AG09309 (cell line): ENCODE results near the gene FOXO4.

Experiments used
- DNase-seq: peaks from one replicate; pipeline ENCODE4 v3.0.0-alpha.2; 2010; ENCODE audit warnings: low read depth
- H3K4me3 ChIP-seq: 2 replicates; pipeline ENCODE4 v1.5.1; 2011; ENCODE audit warnings: mild to moderate bottlenecking, low read depth, low read length, moderate library complexity; ENCODE audit not compliant: control insufficient read depth
- CTCF ChIP-seq: IDR thresholded peaks from 2 replicates; pipeline ENCODE4 v1.5.1; 2011; ENCODE audit warnings: mild to moderate bottlenecking, low read depth, low read length, inconsistent platforms; ENCODE audit not compliant: insufficient read depth, control insufficient read depth; ENCODE audit errors: missing control alignments

The FOXO4 gene

GRCh38 chrX:71060127-71060526 is 35.5 kb upstream of the FOXO4 start:
- no peak for TF ChIP-seq CTCF
- H3K4me3 ChIP-seq = no peak overlapping the region
- no peak for DNase-seq

- H3K4me3 ChIP-seq = peak overlapping the region; percentile 67
- no peak for TF ChIP-seq CTCF
- DNase-seq = no peak
These were observed 28.6 kb upstream of the FOXO4 start for GRCh38 chrX:71067089-71067488.

GRCh38 chrX:71067712-71068043 is 28.0 kb upstream of the FOXO4 start:
- TF ChIP-seq CTCF = no peak
- peak overlapping the region; percentile 67 for H3K4me3 ChIP-seq
- DNase-seq = no peak

- DNase-seq = peak; percentile 82
- H3K4me3 ChIP-seq = peak within 1 kb of the TSS; percentile 67
- TF ChIP-seq CTCF = no peak
These were observed 27.4 kb upstream of the FOXO4 start, which contains the start of gene SNX12 for GRCh38 chrX:71068044-71068918. Gene SNX12 (minus strand): TSS chrX:71068334. CDS start chrX:71068306, 28 bp downstream.

GRCh38 chrX:71070531-71070930 is 25.1 kb upstream of the FOXO4 start:
- no peak for TF ChIP-seq CTCF
- no peak overlapping the region for H3K4me3 ChIP-seq
- no peak for DNase-seq

- no peak for DNase-seq
- TF ChIP-seq CTCF = no peak
- no peak overlapping the region for H3K4me3 ChIP-seq
These were observed 14.1 kb upstream of the FOXO4 start for GRCh38 chrX:71081330-71082123.
